T-helper 9 cell (primary cell): Measurements from ENCODE around the gene ALDH16A1.

Source experiments
- DNase-seq: peaks from one replicate; pipeline ENCODE4 v3.0.0-alpha.2; 2020
- total RNA-seq, 2 donors: gene quantifications; one replicate each; lab custom pipeline; 2026; lab: John Stamatoyannopoulos, UW

Gene ALDH16A1
- total RNA-seq, result 41.0 to 52.9 reads per million in 2 donors

DNA sequence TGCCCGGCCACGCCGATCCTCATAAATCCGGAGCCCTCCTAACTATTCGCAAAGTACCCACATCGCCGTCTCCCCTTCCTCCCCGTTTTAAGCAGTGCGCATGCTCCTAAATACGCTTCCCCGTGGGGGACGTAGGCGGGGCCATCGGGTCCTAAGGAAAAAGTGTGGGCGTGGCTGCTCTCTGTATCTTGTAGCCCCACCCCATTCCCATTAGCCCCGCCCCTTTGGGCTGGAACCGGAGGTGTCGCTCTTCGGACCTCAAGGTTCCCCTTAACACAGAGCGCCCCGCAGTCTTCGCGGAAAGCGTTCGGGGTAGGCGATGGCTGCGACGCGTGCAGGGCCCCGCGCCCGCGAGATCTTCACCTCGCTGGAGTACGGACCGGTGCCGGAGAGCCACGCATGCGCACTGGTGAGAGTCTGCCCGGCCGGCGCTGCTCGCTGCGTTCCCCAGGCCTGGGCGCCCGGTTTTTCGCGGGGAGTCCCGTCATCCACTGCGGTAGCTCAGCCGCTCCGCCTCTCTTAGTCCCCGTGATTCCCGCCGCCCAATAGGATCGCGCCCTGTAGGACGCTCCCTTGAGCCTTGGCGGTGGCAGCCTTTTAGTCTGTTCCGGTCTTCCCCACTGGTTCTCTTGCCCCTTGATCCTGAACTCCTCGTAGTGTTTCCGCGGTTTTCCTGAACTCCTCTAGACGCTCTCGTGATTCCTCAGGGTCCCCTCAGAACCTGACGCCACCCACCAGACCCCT is at the start of gene ALDH16A1:
Gene ALDH16A1, plus strand, starts transcription at position 213 of the 744 bp plus-strand sequence. Its CDS starts 107 bp downstream, at position 320.
- peak; percentile 97 for DNase-seq

DNA sequence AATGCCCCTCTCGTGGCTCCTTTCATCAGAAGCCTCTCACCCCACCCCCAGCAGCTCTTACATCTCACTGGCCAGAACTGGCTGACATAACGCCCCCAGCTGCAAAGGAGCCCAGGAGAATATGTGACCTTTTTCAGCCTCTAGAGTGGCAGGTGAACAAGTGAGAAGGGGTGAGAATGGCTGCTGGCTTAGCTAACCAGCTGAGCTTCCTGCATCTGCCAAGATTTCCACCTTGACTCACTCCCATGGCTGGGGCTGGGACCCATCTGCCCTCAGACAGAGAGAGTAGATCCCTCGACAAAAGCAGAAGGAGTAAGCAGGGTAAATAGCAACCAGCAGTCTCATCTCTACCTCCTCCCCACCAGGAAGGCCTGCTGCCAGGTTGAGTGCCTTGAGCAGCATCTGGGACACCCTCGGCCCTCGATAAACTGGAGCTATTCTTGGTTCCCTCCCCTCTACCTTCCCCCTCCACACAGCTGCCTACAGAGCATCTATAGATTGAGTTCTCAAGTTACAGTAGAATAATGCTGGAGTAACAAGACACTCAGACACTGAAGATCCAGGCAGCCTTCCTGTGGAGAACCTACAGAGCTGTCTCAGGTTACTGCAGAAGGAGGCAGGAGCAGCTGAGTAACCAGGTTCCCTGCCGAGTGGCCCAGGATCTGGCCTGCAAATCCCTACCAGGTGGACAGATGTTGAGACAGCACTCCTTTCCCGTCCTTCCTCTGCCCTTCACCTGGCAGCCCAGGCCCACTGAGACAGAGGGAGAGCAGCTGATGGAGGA is 49.4 kb upstream of the ALDH16A1 start:
- DNase-seq, result no peak

GRCh38 chr19:49407079-49407478 is 45.9 kb upstream of the ALDH16A1 start:
- no peak for DNase-seq

GRCh38 chr19:49407482-49408015 is 45.5 kb upstream of the ALDH16A1 start:
- DNase-seq, result no peak

- DNase-seq, result no peak
These were observed 44.1 kb upstream of the ALDH16A1 start for GRCh38 chr19:49408816-49409440.

- no peak for DNase-seq
These were observed 43.5 kb upstream of the ALDH16A1 start for GRCh38 chr19:49409441-49410029.

GRCh38 chr19:49411681-49412326 is 41.2 kb upstream of the ALDH16A1 start:
- DNase-seq, result no peak

GRCh38 chr19:49413348-49413747 is 39.7 kb upstream of the ALDH16A1 start:
- DNase-seq, result no peak

GRCh38 chr19:49414256-49414655 is 38.8 kb upstream of the ALDH16A1 start:
- DNase-seq, result no peak

DNA sequence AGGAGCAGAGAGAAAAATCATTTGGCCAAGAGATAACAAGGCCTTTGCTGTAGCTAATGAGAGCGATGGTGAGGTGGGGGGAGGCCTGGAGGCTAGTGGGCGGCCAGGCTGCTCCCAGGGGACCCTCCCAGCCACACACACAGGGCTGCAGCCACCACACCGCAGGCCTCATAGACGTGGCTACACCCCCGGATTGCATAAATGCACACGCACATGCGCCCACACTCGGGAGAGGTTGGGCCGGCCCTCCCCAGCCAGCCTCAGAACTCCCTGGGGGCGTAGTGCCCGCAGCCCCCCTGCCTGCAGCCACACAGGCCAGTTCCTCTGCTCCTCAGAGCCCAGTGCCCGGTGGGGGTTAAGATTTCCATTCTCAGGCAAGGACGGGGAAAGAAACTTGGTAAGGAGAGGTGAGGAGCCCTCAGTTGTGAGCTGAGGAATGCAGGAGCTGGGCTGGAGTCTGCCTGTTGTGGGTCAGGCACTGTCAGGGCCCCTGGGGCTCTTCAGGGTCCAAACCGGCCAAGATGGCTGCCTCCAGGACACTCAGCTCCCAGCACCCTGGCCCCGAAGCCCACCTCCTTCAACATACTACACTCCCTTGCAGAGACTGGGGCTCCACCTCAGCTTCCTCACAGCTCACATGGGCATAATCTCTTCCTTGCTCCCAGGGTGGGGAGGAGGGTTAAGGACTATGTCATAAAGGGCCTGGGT is 37.8 kb upstream of the ALDH16A1 start:
- DNase-seq, result no peak

DNA sequence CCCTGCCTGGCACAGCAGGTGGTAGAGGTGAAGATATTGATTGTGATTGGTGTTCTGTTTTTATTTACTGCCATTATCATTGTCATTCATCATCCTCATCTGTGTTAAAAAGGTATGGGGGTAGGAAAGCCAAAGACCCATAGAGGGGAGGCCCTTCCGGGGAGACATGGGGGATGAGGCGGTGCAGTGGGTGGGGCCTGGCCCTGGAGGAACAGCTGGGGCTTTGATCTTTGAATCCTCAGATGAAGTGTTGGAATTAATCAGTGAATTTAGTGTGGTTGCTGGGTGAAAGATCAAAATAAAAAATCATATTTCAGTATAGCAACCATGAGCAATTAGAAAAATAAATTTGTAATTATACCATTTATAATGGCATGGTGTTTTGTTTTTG is 37.2 kb upstream of the ALDH16A1 start:
- no peak for DNase-seq

DNA sequence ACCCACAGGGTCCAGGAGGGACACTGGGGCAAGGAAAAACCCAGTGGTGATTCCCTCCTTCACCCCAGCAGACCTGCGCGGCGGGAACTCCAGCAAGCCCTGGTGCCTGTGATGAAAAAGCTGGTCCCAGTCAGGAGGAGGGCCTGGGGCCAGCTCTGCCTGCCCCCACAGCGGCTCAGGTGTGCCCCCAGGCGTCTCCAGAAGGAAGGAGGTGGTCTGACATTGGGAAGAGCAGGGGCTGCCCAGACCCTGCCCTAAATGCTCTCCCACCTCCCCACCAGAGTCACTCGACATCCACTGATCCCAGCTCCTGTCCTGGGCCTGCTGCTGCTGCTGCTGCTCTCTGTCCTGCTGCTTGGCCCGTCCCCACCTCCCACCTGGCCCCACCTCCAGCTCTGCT is 35.9 kb upstream of the ALDH16A1 start:
- no peak for DNase-seq

GRCh38 chr19:49418511-49418910 is 34.5 kb upstream of the ALDH16A1 start:
- DNase-seq, result no peak

DNA sequence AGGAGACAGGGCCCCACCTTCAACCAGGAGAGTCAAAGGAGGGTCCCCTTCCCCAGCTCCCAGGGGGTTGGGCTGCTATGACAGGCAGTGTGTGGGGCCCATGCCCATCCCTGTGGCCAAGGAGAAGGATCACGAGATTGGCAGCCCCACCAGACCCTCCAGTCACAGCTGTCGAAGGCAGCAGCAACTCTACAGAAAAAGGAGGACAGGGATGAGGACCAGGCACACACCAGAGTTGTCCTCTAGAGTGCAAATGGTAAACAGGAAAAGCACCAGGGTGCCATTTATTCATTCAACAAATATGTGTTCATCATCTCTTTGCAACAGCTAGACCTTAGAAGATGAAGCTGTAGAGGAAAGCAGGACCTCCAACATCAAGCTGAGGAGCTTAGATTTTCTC is 33.9 kb upstream of the ALDH16A1 start:
- DNase-seq, result no peak

GRCh38 chr19:49420227-49420626 is 32.8 kb upstream of the ALDH16A1 start:
- no peak for DNase-seq

GRCh38 chr19:49421039-49421877 is 31.8 kb upstream of the ALDH16A1 start:
- no peak for DNase-seq

DNA sequence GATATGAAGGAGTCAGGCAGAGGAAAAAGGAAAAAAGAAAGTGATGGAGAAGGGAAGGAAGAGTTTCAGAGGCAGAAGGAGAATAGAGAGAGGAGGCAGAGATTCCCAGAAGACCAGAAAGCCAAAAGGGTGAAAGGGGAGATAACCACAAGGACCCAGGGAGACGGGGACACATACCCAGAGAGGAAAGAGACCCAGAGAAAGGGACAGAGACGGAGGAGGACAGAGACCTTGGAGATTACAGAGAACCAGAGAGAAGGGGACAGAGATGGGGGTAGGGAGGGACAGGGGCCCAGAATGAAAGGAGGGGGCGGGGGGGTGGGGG is 31.2 kb upstream of the ALDH16A1 start:
- DNase-seq, result no peak

DNA sequence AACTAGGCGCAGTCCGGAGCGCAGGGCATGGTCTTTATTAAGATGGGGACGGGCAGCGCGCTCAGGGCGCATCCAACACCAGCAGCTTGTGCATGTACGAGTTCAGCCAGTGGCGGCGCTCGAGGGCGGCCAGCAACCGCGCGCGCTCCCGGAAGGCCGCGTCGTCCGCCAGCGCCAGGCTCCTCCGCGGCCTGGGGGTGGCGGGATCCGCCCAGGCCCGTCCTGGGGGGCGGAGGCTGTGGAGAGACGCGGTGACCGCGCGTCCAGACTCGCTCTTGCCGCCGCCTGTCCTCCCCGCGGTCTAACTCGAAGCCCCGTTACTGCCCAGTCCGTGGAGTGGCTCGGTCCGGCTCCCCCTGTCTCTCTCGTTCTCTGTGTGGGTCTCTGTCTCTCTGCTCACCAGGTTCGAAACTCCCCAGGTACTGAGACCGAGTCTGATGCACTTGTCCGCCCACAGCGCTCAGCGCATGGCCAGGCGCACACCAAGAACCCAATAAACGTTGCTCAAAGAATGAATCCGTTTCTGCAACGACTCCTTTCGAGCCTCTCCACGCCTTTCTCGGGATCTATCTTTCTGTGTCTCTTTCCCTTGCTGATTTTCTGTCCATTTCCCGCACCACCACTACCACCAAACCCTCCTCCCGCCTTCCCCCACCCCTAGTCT is 30.5 kb upstream of the ALDH16A1 start:
- peak; percentile 51 for DNase-seq

DNA sequence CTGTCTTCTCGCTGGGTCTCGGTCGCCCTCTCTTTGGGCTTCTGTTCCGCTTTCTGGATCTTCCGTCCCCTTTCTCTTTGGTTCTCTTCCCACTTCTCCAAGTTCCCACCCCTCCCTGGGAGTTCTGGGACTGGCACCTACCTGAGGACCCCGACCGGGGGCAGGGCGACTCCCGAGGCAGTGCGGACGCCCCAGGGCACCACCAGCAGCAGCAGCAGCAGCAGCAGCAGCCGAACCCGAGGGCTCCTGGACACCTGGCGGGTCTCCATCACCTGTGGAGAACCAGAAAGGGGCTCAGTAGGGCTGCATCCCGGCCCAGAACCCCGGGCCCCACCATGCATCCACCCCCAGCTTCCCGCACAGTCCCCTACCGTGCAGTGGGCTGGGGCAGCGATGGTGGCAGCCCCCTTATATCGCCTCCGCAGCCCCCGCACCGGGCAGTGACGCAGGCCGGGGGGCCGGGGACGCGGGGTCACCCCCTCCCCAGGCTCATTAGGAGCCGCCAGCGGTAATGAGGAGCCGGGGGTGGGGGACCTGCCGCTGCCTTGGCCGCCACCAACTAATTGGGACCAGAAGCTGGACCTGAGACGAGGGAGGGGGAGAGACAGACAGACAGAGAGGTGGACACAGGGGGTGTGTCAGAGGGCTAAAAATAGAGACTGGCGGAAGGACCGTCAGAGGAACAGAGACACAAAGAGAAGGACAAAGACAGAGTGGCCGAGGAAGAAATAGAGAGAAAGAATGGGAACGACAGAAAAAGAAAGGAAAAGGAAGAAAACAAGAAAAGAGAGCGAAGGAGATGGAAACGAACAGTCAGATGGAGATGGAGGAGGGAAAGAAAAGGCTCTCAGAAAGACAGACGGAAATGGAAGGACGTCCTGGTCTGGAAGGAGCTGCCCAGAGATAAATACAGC is 29.7 kb upstream of the ALDH16A1 start, which contains the start of gene PTH2:
Gene PTH2, minus strand, starts transcription at position 371 of the 914 bp plus-strand sequence. Its CDS starts 102 bp downstream, at position 269.
- DNase-seq, result no peak
